ENCODE measurements around the gene LAYN. TPM values are rescaled to one million over a fixed set of nuclear protein-coding genes. Genes with fewer than 3 reads are reported as not detected.
A peak's percentile ranks its signal among the peaks of the same experiment; 100 is the strongest.

The LAYN gene
- total RNA-seq, 2 donors from 2014 or later, result 1.1 to 1.4 TPM

DNA sequence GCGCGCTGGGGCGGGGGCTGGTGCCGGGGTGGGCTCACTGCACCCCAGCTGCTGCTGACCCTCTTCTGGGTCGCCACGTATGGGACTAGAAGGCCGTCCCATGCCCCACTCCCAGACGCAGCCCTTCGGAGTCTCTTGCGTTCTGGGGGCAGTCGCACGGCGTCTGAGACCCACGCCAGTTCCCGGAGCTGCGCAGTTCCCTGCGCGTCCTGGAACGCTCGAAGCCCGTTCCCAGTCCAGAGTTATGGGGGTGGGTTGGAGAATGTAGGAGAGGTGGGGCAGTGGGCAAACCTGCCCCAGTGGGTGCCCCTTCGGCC, 375 bp downstream of the LAYN start:
- Mint-ChIP-seq H3K36me3 (ENCODE audit: low read depth) (no peaks in the 10 kb centered on the region), H3K4me1 (peaks cover 5% of the 10 kb centered on the region), H3K27me3 (peaks cover 57% of the 10 kb centered on the region), H3K9me3 (no peaks in the 10 kb centered on the region), H3K4me3 (peak overlapping the region; percentile 71), H3K27ac (no peak overlapping the region)
- ATAC-seq (replicated peaks), result no peak

DNA sequence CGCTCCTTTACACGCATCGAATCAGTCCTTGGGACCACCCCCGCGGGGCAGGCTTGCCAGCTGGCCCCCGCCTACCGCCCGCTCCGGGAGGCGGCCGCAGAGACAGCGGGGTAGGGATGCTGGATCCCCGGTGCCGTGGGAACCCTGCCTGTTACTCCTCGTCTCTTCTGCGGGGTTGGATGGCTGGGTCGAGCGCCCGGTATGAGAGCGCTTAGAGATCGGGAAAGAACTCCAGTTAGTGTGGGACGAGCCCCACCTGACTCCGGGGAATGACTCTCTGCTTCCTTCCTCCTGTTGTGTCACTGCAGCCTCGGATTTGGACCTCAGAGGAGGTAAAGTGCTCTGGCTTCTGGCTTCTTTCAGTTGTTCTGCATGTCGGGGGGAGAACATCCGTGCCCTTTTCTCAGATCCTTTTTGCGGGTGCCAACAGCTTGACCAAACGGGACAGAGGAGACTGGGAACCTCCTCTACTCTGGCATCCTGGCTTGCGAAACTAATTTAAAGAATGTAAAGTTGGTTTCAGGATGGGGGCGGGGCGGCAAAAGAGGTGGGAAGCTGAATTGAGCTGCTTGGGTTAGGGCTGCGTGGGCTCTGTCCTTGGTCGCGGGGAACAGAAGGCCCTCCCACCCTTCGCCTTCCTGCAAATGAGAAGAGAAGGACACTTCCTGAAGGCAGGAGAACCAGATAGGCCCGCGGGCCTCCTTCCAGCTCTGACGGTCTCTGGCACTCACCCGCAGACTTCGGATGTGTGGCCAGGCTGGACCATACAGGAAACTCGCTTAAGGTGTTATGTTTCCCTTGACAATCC, 938 bp downstream of the LAYN start:
- peaks cover 5% of the 10 kb centered on the region for H3K4me1 Mint-ChIP-seq
- no peaks in the 10 kb centered on the region for H3K36me3 Mint-ChIP-seq (ENCODE audit: low read depth)
- H3K9me3 Mint-ChIP-seq, result no peaks in the 10 kb centered on the region
- H3K27ac Mint-ChIP-seq, result no peak overlapping the region
- peak overlapping the region; percentile 71 for H3K4me3 Mint-ChIP-seq
- peaks cover 52% of the 10 kb centered on the region for H3K27me3 Mint-ChIP-seq
- ATAC-seq (replicated peaks), result no peak

DNA sequence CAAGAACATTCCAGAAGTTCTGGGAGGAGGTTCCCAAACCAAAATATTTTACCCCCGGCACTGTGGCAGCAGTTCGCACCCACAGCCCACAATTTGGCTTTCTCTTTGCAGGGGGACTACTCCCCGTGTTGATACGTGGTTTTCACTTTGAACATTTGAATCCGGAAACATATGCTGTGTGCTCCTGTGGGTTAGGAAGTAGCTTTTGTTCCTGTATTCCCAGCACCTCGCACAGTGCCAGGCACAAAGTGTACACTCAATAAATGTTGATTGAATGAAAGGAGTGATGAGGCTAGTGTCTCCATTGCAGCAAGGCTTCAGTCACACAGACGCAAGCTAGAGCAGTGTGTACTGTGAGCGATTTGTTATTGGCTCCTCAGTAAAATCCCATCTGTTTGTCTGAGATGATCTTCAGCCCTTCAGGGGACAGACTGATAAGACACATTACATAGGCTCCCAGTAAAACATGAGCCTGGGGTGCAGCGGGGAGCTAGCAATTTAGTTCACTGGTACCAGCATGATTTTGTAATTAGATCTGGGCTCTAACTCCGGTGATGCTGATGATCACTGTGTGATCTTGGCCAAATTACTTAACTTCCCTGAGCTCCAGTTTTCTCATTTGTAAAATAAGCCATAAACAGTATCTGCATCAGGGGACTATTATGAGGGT, 2.2 kb downstream of the LAYN start:
- Mint-ChIP-seq H3K27ac (no peak overlapping the region), H3K9me3 (no peaks in the 10 kb centered on the region), H3K4me3 (no peak overlapping the region), H3K4me1 (peaks cover 5% of the 10 kb centered on the region), H3K36me3 (ENCODE audit: low read depth) (no peaks in the 10 kb centered on the region), H3K27me3 (peaks cover 44% of the 10 kb centered on the region)
- no peak for ATAC-seq (replicated peaks)

DNA sequence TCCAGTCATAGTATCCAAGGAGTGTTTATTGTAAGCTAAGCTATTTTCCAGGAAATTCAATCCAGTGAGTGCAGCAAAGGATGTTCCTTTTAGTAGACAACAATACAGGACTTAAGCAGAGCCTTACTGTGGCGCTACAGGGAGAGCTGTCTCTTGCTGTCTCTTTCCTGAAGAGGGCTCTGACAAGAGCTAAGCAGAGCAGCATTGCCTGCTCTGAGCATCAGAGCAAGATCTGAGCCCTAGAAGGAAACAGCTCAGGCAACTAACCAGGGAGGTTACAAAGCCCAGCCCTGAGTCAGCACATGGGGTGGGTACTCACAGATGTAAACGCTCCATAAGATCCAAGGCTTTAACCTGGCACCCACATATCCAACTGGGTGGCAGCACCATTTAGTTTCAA, 8.0 kb downstream of the LAYN start:
- H3K36me3 Mint-ChIP-seq (ENCODE audit: low read depth), result no peaks in the 10 kb centered on the region
- H3K4me3 Mint-ChIP-seq, result no peak overlapping the region
- no peaks in the 10 kb centered on the region for H3K9me3 Mint-ChIP-seq
- no peaks in the 10 kb centered on the region for H3K4me1 Mint-ChIP-seq
- no peak overlapping the region for H3K27ac Mint-ChIP-seq
- ATAC-seq (replicated peaks), result no peak
- peaks cover 43% of the 10 kb centered on the region for H3K27me3 Mint-ChIP-seq

DNA sequence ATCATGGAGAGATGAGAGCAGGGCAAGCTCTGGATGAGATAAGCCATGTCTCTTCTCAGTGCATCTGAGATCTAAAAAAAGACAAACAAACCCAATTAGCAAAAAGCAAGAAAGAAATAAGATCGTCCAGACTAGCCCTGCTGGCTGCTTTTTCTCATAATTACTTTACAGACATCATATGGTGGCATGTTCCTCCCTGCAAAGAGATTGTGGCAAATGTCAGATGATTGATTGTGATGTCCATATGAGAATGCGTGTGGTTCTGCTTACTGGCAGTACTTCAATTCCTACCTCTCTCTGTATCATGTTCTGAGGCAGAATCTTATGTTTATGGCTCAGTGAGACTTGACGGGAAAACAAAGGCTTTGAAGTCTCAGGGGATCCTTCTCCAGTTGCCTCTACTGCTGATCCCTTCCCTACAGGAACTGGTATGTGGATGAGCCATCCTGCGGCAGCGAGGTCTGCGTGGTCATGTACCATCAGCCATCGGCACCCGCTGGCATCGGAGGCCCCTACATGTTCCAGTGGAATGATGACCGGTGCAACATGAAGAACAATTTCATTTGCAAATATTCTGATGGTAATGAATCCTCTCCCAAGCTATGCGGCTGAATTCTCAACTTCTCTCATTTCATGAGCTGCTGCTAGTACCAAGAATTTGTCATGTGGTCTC, 8.8 kb downstream of the LAYN start:
- no peaks in the 10 kb centered on the region for H3K4me1 Mint-ChIP-seq
- no peak for ATAC-seq (replicated peaks)
- no peaks in the 10 kb centered on the region for H3K36me3 Mint-ChIP-seq (ENCODE audit: low read depth)
- no peak overlapping the region for H3K4me3 Mint-ChIP-seq
- H3K27ac Mint-ChIP-seq, result no peak overlapping the region
- H3K27me3 Mint-ChIP-seq, result peaks cover 48% of the 10 kb centered on the region
- no peaks in the 10 kb centered on the region for H3K9me3 Mint-ChIP-seq

DNA sequence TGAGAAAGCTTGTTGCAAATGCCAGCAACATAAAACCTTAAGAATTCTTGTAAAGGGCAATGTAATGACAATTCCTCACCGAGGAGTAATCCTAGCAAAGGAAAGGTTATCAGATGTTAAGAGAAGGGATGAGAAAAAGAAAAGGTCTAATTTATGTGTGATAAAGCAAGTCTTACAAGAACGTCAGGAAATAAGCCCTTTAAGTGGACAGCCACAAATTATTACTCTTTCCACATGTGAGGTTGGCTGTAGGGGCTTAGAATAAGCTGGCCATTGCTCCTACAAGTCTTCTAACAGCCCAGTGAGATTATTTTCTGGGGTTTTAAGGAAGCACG, 9.3 kb downstream of the LAYN start:
- Mint-ChIP-seq H3K9me3 (no peaks in the 10 kb centered on the region), H3K4me3 (no peak overlapping the region), H3K4me1 (no peaks in the 10 kb centered on the region), H3K27ac (no peak overlapping the region), H3K36me3 (ENCODE audit: low read depth) (no peaks in the 10 kb centered on the region), H3K27me3 (peaks cover 49% of the 10 kb centered on the region)
- no peak for ATAC-seq (replicated peaks)

DNA sequence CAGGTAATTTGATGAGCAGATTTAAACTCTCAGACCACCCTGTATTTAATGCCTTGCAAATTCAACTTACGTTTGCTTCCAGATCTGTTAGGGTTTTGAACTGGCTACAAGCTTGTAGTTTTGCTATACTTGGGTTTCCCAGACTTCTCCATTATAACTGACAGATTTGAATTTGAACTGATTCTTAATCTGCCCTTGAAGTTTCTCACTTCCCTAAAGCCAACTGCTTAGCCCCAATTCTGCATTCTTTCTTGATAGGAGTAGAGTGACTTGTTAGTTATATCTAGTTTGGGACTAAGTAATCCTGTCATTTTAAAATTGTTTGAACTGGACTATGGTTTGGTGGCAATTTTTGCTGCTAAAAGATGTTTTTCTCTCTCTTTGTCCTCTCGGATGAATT, 9.7 kb downstream of the LAYN start:
- no peaks in the 10 kb centered on the region for H3K36me3 Mint-ChIP-seq (ENCODE audit: low read depth)
- no peaks in the 10 kb centered on the region for H3K9me3 Mint-ChIP-seq
- no peak for ATAC-seq (replicated peaks)
- no peak overlapping the region for H3K27ac Mint-ChIP-seq
- H3K4me3 Mint-ChIP-seq, result no peak overlapping the region
- no peaks in the 10 kb centered on the region for H3K4me1 Mint-ChIP-seq
- H3K27me3 Mint-ChIP-seq, result peaks cover 51% of the 10 kb centered on the region

DNA sequence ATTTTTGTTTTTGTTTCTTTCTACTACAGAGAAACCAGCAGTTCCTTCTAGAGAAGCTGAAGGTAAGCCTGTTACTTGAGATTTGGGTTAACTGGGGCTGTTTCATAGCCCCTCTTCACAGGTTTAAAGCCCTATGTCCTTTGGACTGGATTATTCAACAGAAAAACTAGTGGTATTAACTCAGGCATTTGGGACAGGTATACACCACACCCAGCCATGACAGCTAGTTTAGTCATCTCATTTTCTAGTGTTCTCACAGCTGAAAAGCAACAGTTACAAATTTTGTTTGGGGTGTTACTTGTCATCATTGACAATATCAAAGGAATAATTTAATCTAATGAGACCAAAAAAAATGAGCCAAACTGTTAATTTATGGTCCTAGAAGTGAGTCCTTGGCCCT, 14.0 kb downstream of the LAYN start:
- Mint-ChIP-seq H3K27ac (no peak overlapping the region), H3K4me3 (no peak overlapping the region), H3K36me3 (ENCODE audit: low read depth) (no peaks in the 10 kb centered on the region), H3K27me3 (peaks cover 37% of the 10 kb centered on the region), H3K9me3 (no peaks in the 10 kb centered on the region), H3K4me1 (no peaks in the 10 kb centered on the region)
- ATAC-seq (replicated peaks), result peak; percentile 34

DNA sequence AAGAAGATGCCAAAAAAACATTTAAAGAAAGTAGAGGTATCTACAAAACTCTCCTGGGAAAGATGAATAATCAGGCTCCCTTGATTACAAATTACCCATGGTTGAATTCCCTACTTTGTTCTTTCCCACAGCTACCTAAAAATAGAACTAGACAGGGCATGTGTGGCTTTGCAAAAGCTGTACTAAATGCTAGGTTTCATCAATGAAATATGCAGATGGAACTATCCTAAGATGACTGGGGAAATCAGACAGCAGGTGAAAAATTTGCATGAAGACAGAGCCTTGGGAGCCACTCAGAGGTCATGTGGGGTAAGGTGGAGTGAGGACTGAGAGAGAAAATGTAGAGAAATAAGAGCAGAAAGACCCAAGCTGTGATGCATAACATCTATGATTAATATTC, 14.7 kb downstream of the LAYN start:
- H3K4me3 Mint-ChIP-seq, result no peak overlapping the region
- H3K27me3 Mint-ChIP-seq, result peaks cover 35% of the 10 kb centered on the region
- no peaks in the 10 kb centered on the region for H3K4me1 Mint-ChIP-seq
- no peak overlapping the region for H3K27ac Mint-ChIP-seq
- no peaks in the 10 kb centered on the region for H3K9me3 Mint-ChIP-seq
- no peak for ATAC-seq (replicated peaks)
- no peaks in the 10 kb centered on the region for H3K36me3 Mint-ChIP-seq (ENCODE audit: low read depth)

DNA sequence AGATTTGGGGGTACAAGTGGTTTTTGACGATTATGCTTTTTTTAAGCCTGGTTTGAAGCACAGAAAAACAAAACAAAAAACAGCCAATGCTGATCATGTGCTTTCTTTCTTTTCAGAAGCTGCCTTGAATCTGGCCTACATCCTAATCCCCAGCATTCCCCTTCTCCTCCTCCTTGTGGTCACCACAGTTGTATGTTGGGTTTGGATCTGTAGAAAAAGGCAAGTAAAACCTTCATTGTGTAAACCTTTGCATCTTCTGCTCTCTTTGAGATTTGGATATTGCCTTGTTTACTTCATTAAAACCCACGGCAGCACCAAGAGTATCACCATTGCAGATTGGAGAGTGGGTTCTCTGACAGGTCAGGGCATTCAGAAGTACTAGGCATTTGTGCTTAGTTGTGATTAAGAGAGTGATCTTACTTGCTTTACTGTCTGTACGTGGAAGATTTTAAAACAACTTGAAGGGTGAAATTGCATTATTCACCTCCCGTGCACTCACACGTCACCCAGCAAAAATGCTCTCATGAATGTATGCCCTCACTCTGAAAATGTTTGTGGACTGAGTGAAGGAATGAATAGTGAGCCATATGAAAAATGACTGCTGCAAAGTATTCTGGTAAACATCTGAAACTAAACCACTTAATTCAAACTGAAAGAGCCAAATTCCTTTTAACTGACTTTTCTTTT, 17.0 kb downstream of the LAYN start:
- Mint-ChIP-seq H3K36me3 (ENCODE audit: low read depth) (no peaks in the 10 kb centered on the region), H3K27ac (no peak overlapping the region), H3K27me3 (peaks cover 19% of the 10 kb centered on the region), H3K4me3 (no peak overlapping the region), H3K4me1 (no peaks in the 10 kb centered on the region), H3K9me3 (no peaks in the 10 kb centered on the region)
- no peak for ATAC-seq (replicated peaks)

DNA sequence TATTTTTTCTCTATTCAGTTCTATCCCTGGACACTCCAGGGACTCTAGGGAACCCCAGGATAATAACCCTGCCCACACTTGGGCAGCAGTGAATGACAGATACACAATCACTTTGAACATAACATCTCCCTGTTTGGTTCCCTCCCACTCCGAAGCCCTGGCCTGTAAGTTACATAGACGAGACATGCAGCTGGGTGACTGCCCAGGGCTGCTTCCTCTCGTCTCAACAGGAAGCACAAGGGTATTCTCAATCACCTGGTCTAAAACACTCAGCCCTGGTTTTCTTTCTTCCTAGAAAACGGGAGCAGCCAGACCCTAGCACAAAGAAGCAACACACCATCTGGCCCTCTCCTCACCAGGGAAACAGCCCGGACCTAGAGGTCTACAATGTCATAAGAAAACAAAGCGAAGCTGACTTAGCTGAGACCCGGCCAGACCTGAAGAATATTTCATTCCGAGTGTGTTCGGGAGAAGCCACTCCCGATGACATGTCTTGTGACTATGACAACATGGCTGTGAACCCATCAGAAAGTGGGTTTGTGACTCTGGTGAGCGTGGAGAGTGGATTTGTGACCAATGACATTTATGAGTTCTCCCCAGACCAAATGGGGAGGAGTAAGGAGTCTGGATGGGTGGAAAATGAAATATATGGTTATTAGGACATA, 19.4 kb downstream of the LAYN start:
- Mint-ChIP-seq H3K4me1 (no peaks in the 10 kb centered on the region), H3K36me3 (ENCODE audit: low read depth) (no peaks in the 10 kb centered on the region), H3K27me3 (peaks cover 9% of the 10 kb centered on the region), H3K9me3 (no peaks in the 10 kb centered on the region), H3K27ac (no peak overlapping the region), H3K4me3 (no peak overlapping the region)
- ATAC-seq (replicated peaks), result no peak

DNA sequence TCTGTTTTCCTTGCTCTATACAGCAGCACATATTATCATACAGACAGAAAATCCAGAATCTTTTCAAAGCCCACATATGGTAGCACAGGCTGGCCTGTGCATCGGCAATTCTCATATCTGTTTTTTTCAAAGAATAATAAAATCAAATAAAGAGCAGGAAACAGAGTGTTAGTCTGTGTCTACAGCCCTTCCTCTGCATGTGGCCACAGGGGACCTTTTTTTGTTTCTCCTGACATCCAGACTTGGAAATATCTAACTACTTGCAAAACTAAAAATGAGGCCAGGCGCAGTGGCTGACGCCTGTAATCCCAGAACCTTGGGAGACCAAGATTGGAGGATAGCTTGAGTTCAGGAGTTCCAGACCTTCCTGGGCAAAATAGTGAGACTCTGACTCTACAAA, 20.3 kb downstream of the LAYN start:
- H3K36me3 Mint-ChIP-seq (ENCODE audit: low read depth), result no peaks in the 10 kb centered on the region
- no peak overlapping the region for H3K4me3 Mint-ChIP-seq
- peaks cover 3% of the 10 kb centered on the region for H3K27me3 Mint-ChIP-seq
- no peak overlapping the region for H3K27ac Mint-ChIP-seq
- H3K9me3 Mint-ChIP-seq, result no peaks in the 10 kb centered on the region
- no peak for ATAC-seq (replicated peaks)
- no peaks in the 10 kb centered on the region for H3K4me1 Mint-ChIP-seq

DNA sequence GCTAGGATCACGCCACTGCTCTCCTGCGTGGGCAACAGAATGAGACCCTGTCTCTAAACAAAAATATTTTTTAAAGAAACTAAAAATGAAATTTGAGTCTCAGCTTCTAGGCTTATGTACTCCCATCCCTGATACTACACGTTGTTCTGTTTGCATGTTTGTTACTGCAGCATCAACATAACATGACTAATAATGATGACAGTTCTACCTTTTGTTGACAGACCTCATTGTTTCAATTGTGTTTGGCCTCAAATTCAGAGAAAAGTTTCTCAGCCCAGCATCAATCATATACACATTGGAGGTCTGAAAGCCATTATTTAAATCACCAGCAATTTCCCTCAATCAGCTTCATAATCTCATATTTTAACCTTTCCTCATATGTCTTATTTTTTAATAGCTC, 20.8 kb downstream of the LAYN start:
- Mint-ChIP-seq H3K4me3 (no peak overlapping the region), H3K27me3 (peaks cover 3% of the 10 kb centered on the region), H3K9me3 (no peaks in the 10 kb centered on the region), H3K4me1 (no peaks in the 10 kb centered on the region), H3K27ac (no peak overlapping the region), H3K36me3 (ENCODE audit: low read depth) (no peaks in the 10 kb centered on the region)
- no peak for ATAC-seq (replicated peaks)

DNA sequence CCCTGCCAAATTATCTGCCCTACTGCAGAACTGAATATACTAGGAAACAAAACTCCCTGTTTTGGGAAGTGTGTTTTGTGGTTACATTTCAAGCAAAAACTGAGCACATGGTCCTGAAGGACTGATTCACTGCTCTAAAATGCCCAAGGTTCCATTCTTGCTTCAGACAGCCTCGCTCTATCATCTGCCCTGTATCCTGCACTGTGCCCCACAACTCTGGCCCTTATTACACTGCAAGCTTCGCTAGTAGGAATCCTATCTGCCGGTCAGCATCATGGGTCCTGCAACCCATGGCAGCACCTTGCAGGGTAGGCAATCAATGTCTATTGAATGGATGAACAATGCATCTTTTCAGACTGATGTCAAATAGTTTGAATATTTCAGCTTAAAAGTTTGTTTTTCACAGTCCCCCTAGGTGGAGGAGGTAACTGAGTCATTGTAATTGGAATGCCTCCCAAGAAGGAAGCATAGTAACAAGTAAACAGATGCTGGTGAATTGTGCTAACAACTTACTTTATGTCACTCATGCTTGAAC, 21.3 kb downstream of the LAYN start:
- H3K4me1 Mint-ChIP-seq, result no peaks in the 10 kb centered on the region
- no peak overlapping the region for H3K27ac Mint-ChIP-seq
- no peak for ATAC-seq (replicated peaks)
- no peaks in the 10 kb centered on the region for H3K36me3 Mint-ChIP-seq (ENCODE audit: low read depth)
- peaks cover 3% of the 10 kb centered on the region for H3K27me3 Mint-ChIP-seq
- H3K9me3 Mint-ChIP-seq, result no peaks in the 10 kb centered on the region
- no peak overlapping the region for H3K4me3 Mint-ChIP-seq

All from activated T-helper 17 cell treated with anti-CD3 and anti-CD28 coated beads, Interleukin-2, amount 50 U/mL, for 72 hours (primary cell).